ENCODE results near the gene ITGA5.
A peak's percentile ranks its signal among the peaks of the same experiment; 100 is the strongest.

ITGA5 gene

GRCh38 chr12:54430471-54431069 lies 11.5 kb upstream of the ITGA5 start:
- no peak for DNase-seq

- no peak for DNase-seq
Measured at GRCh38 chr12:54429014-54429471, 10.0 kb upstream of the ITGA5 start.

- DNase-seq: no peak
Measured at GRCh38 chr12:54428050-54429013, 9.3 kb upstream of the ITGA5 start.

GRCh38 chr12:54427106-54427505 lies 8.0 kb upstream of the ITGA5 start:
- DNase-seq: no peak

- DNase-seq: no peak
Measured at GRCh38 chr12:54426690-54427089, 7.6 kb upstream of the ITGA5 start.

- no peak for DNase-seq
Measured at GRCh38 chr12:54425702-54426101, 6.6 kb upstream of the ITGA5 start.

GRCh38 chr12:54424224-54424623 lies 5.2 kb upstream of the ITGA5 start:
- DNase-seq: no peak

GRCh38 chr12:54423816-54424150 lies 4.7 kb upstream of the ITGA5 start:
- DNase-seq: no peak

- DNase-seq: no peak
Measured at GRCh38 chr12:54421879-54422250, 2.8 kb upstream of the ITGA5 start.

GRCh38 chr12:54421175-54421878 lies 2.3 kb upstream of the ITGA5 start:
- DNase-seq: no peak

GRCh38 chr12:54420766-54421144 lies 1.7 kb upstream of the ITGA5 start:
- no peak for DNase-seq

- no peak for DNase-seq
Measured at GRCh38 chr12:54418441-54419087, 502 bp downstream of the ITGA5 start.

- DNase-seq: peak; percentile 24
Measured at GRCh38 chr12:54417712-54418440, 1.2 kb downstream of the ITGA5 start.

GRCh38 chr12:54416687-54417603 lies 2.1 kb downstream of the ITGA5 start:
- peak; percentile 53 for DNase-seq

- no peak for DNase-seq
Measured at GRCh38 chr12:54415221-54415929, 3.7 kb downstream of the ITGA5 start.

GRCh38 chr12:54413284-54414190 lies 5.5 kb downstream of the ITGA5 start:
- peak; percentile 11 for DNase-seq

GRCh38 chr12:54412786-54413185 lies 6.3 kb downstream of the ITGA5 start:
- DNase-seq: no peak

GRCh38 chr12:54412348-54412747 lies 6.7 kb downstream of the ITGA5 start:
- DNase-seq: no peak

- no peak for DNase-seq
Measured at GRCh38 chr12:54411391-54412241, 7.5 kb downstream of the ITGA5 start.

All from OCI-M1 (cell line).